Measurements from ENCODE around the gene CYP2W1.
"Not testable (repeated sequence)": the region's sequence is repeated elsewhere in the genome, so short reads cannot be mapped to it uniquely, and the experiment has no call there.

The CYP2W1 gene

DNA sequence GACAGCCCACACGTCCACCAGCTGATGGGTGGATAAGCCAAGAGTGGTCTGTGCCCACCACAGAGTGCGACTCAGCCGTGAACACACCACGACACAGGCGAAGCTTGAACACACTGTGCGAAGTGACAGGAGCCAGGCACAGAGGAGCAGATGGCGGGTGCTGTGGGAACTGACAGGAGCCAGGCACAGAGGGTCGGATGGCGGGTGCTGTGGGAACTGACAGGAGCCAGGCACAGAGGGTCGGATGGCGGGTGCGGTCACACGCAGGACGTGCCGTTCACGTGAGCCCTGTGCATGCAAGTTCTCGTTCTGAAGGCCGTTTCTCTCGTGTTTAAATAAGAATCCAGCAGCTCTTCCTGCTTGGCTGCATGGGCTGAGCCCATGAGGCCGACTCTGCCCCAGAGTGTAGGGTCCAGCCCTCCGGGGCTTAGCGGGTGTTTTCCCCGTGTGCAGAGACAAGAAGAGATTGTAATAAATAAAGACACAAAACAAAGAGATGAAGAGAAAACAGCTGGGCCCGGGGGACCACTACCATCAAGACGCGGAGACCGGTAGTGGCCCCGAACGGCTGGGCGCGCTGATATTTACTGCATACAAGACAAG lies 22.6 kb upstream of the CYP2W1 start:
- H3K27me3 ChIP-seq (ENCODE audit: insufficient read depth, poor library complexity, severe bottlenecking): no peaks in the 10 kb centered on the region
- TF ChIP-seq POLR2AphosphoS5 (IDR thresholded peaks at IDR 0.05; ENCODE audit: low read depth): no peak
- TF ChIP-seq, protein P1, sequence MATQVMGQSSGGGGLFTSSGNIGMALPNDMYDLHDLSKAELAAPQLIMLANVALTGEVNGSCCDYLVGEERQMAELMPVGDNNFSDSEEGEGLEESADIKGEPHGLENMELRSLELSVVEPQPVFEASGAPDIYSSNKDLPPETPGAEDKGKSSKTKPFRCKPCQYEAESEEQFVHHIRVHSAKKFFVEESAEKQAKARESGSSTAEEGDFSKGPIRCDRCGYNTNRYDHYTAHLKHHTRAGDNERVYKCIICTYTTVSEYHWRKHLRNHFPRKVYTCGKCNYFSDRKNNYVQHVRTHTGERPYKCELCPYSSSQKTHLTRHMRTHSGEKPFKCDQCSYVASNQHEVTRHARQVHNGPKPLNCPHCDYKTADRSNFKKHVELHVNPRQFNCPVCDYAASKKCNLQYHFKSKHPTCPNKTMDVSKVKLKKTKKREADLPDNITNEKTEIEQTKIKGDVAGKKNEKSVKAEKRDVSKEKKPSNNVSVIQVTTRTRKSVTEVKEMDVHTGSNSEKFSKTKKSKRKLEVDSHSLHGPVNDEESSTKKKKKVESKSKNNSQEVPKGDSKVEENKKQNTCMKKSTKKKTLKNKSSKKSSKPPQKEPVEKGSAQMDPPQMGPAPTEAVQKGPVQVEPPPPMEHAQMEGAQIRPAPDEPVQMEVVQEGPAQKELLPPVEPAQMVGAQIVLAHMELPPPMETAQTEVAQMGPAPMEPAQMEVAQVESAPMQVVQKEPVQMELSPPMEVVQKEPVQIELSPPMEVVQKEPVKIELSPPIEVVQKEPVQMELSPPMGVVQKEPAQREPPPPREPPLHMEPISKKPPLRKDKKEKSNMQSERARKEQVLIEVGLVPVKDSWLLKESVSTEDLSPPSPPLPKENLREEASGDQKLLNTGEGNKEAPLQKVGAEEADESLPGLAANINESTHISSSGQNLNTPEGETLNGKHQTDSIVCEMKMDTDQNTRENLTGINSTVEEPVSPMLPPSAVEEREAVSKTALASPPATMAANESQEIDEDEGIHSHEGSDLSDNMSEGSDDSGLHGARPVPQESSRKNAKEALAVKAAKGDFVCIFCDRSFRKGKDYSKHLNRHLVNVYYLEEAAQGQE (IDR thresholded peaks at IDR 0.05; ENCODE audit: insufficient replicate concordance, low read depth): no peak
- no peak for TF ChIP-seq SPI1 (IDR thresholded peaks at IDR 0.05; ENCODE audit: borderline replicate concordance, low read depth)
- TF ChIP-seq CTCF (IDR thresholded peaks at IDR 0.05; ENCODE audit: insufficient read depth, low read length): no peak
- TF ChIP-seq GABPA (IDR thresholded peaks at IDR 0.05; ENCODE audit: low read depth): no peak
- H3K27ac ChIP-seq (replicated peaks): no peak overlapping the region
- no peak for DNase-seq (ENCODE audit: low read depth in 1 of 2, low spot score in 1 of 2)
- H3K4me3 ChIP-seq (replicated peaks; ENCODE audit: insufficient read depth, low read length): no peak overlapping the region

DNA sequence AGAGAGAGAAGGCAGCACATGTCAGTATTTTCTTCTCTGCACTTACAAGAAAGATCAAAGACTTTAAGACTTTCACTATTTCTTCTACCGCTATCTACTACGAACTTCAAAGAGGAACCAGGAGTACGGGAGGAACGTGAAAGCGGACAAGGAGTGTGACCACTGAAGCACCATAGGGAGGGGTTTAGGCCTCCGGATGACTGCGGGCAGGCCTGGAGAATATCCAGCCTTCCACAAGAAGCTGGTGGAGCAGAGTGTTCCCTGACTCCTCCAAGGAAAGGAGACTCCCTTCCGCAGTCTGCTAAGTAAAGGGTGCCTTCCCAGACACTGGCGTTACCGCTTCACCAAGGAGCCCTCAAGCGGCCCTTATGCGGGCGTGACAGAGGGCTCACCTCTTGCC lies 22.0 kb upstream of the CYP2W1 start:
- not testable (repeated sequence) for H3K27ac ChIP-seq (replicated peaks); DNase-seq (ENCODE audit: low read depth in 1 of 2, low spot score in 1 of 2); H3K27me3 ChIP-seq (ENCODE audit: insufficient read depth, poor library complexity, severe bottlenecking); H3K4me3 ChIP-seq (replicated peaks; ENCODE audit: insufficient read depth, low read length)

DNA sequence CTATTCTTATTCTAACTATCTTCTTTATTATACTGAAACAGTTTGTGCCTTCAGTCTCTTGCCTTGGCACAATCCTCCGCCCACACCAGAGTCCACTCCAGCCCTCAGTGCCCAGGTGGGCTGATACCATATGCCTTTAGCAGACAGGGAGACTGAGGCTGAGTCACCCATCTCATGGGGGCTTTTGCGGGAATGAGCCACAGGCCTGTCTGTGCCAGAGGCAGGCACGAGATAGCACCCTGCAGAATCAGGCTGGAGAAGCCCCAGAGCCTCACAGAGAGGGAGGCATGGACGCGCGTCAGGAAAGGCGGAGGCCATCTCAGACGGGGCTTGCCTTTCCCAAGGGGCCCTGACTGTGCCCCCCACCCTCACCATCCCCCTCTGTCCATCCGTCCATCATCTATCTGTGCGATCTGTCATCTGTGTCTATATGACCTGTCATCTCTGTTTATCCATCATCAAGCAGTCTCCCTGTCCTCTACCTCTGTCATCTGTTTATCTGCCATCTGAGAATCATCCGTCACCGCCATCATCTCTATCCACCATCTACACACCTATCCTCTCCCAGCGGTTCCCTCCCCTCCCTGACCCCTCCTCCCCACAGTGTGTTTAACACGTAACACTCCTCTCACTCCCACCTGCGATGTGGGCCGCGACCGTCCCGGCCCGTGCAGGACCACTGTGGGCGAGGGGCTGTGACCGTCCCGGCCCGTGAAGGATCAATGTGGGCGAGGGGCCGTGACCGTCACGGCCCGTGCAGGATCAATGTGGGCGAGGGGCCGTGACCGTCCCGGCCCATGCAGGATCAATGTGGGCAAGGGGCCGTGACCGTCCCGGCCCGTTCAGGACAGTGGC lies 21.2 kb upstream of the CYP2W1 start:
- Histone ChIP-seq H3K27ac (replicated peaks) (no peak overlapping the region), H3K27me3 (ENCODE audit: insufficient read depth, poor library complexity, severe bottlenecking) (no peaks in the 10 kb centered on the region), H3K4me3 (replicated peaks; ENCODE audit: insufficient read depth, low read length) (no peak overlapping the region)
- DNase-seq (ENCODE audit: low read depth in 1 of 2, low spot score in 1 of 2): no peak
- no peak for TF ChIP-seq GABPA (IDR thresholded peaks at IDR 0.05; ENCODE audit: low read depth)
- TF ChIP-seq CTCF (IDR thresholded peaks at IDR 0.05; ENCODE audit: insufficient read depth, low read length): no peak
- no peak for TF ChIP-seq SPI1 (IDR thresholded peaks at IDR 0.05; ENCODE audit: borderline replicate concordance, low read depth)
- TF ChIP-seq POLR2AphosphoS5 (IDR thresholded peaks at IDR 0.05; ENCODE audit: low read depth): no peak
- TF ChIP-seq, protein P1 (IDR thresholded peaks at IDR 0.05; ENCODE audit: insufficient replicate concordance, low read depth): no peak

GRCh38 chr7:962401-963081 lies 20.4 kb upstream of the CYP2W1 start:
- TF ChIP-seq CTCF (IDR thresholded peaks at IDR 0.05; ENCODE audit: insufficient read depth, low read length): no peak
- no peak for TF ChIP-seq SPI1 (IDR thresholded peaks at IDR 0.05; ENCODE audit: borderline replicate concordance, low read depth)
- no peak for TF ChIP-seq POLR2AphosphoS5 (IDR thresholded peaks at IDR 0.05; ENCODE audit: low read depth)
- TF ChIP-seq, protein P1 (IDR thresholded peaks at IDR 0.05; ENCODE audit: insufficient replicate concordance, low read depth): no peak
- no peak for TF ChIP-seq GABPA (IDR thresholded peaks at IDR 0.05; ENCODE audit: low read depth)
- no peak for DNase-seq (ENCODE audit: low read depth in 1 of 2, low spot score in 1 of 2)
- Histone ChIP-seq H3K4me3 (replicated peaks; ENCODE audit: insufficient read depth, low read length) (no peak overlapping the region), H3K27me3 (ENCODE audit: insufficient read depth, poor library complexity, severe bottlenecking) (no peaks in the 10 kb centered on the region), H3K27ac (replicated peaks) (no peak overlapping the region)
